ENCODE data around the gene PIPOX.

DNA sequence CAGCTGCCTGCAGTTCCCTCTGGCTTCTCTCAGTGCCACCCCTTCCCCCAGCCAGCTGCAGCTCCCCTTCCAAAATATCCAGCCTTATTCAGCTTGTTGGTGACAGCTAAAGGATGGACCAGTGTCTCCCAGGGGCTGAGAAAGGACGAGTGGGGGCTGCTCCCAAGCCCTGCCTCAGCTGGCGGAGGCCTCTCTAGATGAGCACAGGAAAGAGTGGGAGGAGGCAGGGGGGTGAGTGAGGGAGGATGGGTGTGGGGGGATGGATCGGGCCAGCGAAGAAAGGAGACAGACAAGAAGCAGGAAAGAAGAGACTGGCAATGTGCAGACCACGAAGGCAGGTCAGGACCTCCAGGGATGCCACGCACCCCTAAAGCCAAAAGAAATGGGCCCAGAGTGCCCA is 17.5 kb downstream of the PIPOX start:
- TF ChIP-seq, protein P1, sequence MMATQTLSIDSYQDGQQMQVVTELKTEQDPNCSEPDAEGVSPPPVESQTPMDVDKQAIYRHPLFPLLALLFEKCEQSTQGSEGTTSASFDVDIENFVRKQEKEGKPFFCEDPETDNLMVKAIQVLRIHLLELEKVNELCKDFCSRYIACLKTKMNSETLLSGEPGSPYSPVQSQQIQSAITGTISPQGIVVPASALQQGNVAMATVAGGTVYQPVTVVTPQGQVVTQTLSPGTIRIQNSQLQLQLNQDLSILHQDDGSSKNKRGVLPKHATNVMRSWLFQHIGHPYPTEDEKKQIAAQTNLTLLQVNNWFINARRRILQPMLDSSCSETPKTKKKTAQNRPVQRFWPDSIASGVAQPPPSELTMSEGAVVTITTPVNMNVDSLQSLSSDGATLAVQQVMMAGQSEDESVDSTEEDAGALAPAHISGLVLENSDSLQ (IDR thresholded peaks at IDR 0.05), result no peak
- TF ChIP-seq NFRKB (IDR thresholded peaks at IDR 0.05), result no peak
- no peak for TF ChIP-seq FOXA1 (IDR thresholded peaks at IDR 0.05)
- no peak for TF ChIP-seq L3MBTL2 (conservative IDR thresholded peaks at IDR 0.05)

All from HEK293T (cell line).